ENCODE measurements around the gene GNB3. TPM values are rescaled to one million over a fixed set of nuclear protein-coding genes. Genes with fewer than 3 reads are reported as not detected.

GNB3 gene
- total and polyA plus RNA-seq, 4 donors, result 1.2 to 3.3 (median 1.7) TPM

- WGBS, 2 donors, result 0% methylated on average over 37 of the region's 37 CpGs
- no peak for TF ChIP-seq CTCF (IDR thresholded peaks at IDR 0.05; ENCODE audit: control extremely low read depth, extremely low read depth)
- peak; percentile 71 for ATAC-seq (ENCODE audit: insufficient read depth, low FRiP score)
These were observed 10.6 kb downstream of the GNB3 start, which contains the start of gene CDCA3 for GRCh38 chr12:6851153-6851920. CDCA3 (minus strand) TSS chr12:6851286; CDS start chr12:6850952, 334 bp downstream.

GRCh38 chr12:6851921-6852650 is 11.4 kb downstream of the GNB3 start, which contains the start of gene USP5:
USP5 (plus strand) TSS chr12:6852150; CDS start chr12:6852180, 30 bp downstream.
- DNase-seq, result peak; percentile 99 to 100 (median 100)
- no peaks in the 10 kb centered on the region for H3K9me3 ChIP-seq (ENCODE audit: control insufficient read depth in 4 of 4, insufficient read depth in 3 of 4, low read length in 3 of 4)
- peak; percentile 92 for ATAC-seq (ENCODE audit: insufficient read depth, low FRiP score)
- no peaks in the 10 kb centered on the region for H3K27me3 ChIP-seq (ENCODE audit: control insufficient read depth in 3 of 3, insufficient read depth in 3 of 3, low read length in 2 of 3)
- TF ChIP-seq CTCF (IDR thresholded peaks at IDR 0.05; ENCODE audit: control extremely low read depth, extremely low read depth), result no peak
- peak within 1 kb of the TSS; percentile 81 to 98 for H3K9ac ChIP-seq (ENCODE audit: insufficient read depth in 1 of 2, low read length in 2 of 2)
- H3K4me3 ChIP-seq, result peak within 1 kb of the TSS; percentile 76
- peaks cover 0 to 26% (median 7%) of the 10 kb centered on the region in 5 donors for H3K4me1 ChIP-seq (ENCODE audit: control insufficient read depth in 5 of 5, insufficient read depth in 5 of 5, low read length in 5 of 5)
- peak within 1 kb of the TSS; percentile 91 to 96 for H3K27ac ChIP-seq (ENCODE audit: low read depth in 1 of 2, low read length in 1 of 2)
- WGBS, 2 donors, result 0% methylated on average over 65 of the region's 65 CpGs
- peaks cover 10 to 25% (median 16%) of the 10 kb centered on the region in 4 donors for H3K36me3 ChIP-seq (ENCODE audit: control insufficient read depth in 4 of 4, insufficient read depth in 4 of 4, low read length in 4 of 4)

More at GRCh38 chr12:6851153-6851920, 10.6 kb downstream of the GNB3 start, which contains the start of gene CDCA3:
- DNase-seq, result peak; percentile 96 to 99 (median 99)
- peak within 1 kb of the TSS; percentile 81 to 98 for H3K9ac ChIP-seq (ENCODE audit: insufficient read depth in 1 of 2, low read length in 2 of 2)
- no peaks in the 10 kb centered on the region for H3K9me3 ChIP-seq (ENCODE audit: control insufficient read depth in 4 of 4, insufficient read depth in 3 of 4, low read length in 3 of 4)
- H3K27me3 ChIP-seq (ENCODE audit: control insufficient read depth in 3 of 3, insufficient read depth in 3 of 3, low read length in 2 of 3), result no peaks in the 10 kb centered on the region
- H3K4me3 ChIP-seq, result peak within 1 kb of the TSS; percentile 76
- peak within 1 kb of the TSS; percentile 91 to 96 for H3K27ac ChIP-seq (ENCODE audit: low read depth in 1 of 2, low read length in 1 of 2)
- H3K4me1 ChIP-seq (ENCODE audit: control insufficient read depth in 5 of 5, insufficient read depth in 5 of 5, low read length in 5 of 5), result peaks cover 0 to 26% (median 7%) of the 10 kb centered on the region in 5 donors
- peaks cover 6 to 26% (median 14%) of the 10 kb centered on the region in 4 donors for H3K36me3 ChIP-seq (ENCODE audit: control insufficient read depth in 4 of 4, insufficient read depth in 4 of 4, low read length in 4 of 4)

- TF ChIP-seq CTCF (IDR thresholded peaks at IDR 0.05; ENCODE audit: control extremely low read depth, extremely low read depth), result no peak
- Histone ChIP-seq H3K4me3 (peak overlapping the region; percentile 59), H3K27ac (ENCODE audit: low read depth in 1 of 2, low read length in 1 of 2) (peak overlapping the region in 1 of 2 donors; percentile 23), H3K9me3 (ENCODE audit: control insufficient read depth in 4 of 4, insufficient read depth in 3 of 4, low read length in 3 of 4) (no peaks in the 10 kb centered on the region), H3K4me1 (ENCODE audit: control insufficient read depth in 5 of 5, insufficient read depth in 5 of 5, low read length in 5 of 5) (peaks cover 0 to 26% (median 7%) of the 10 kb centered on the region in 5 donors), H3K36me3 (ENCODE audit: control insufficient read depth in 4 of 4, insufficient read depth in 4 of 4, low read length in 4 of 4) (peaks cover 7 to 29% (median 19%) of the 10 kb centered on the region in 4 donors), H3K9ac (ENCODE audit: insufficient read depth in 1 of 2, low read length in 2 of 2) (peak overlapping the region; percentile 39 to 67), H3K27me3 (ENCODE audit: control insufficient read depth in 3 of 3, insufficient read depth in 3 of 3, low read length in 2 of 3) (no peaks in the 10 kb centered on the region)
- DNase-seq, result peak; percentile 52 to 68 (median 54)
- WGBS, 2 donors, result 3% methylated on average over 17 to 18 of the region's 18 CpGs
- ATAC-seq (ENCODE audit: insufficient read depth, low FRiP score), result no peak
These were observed 12.1 kb downstream of the GNB3 start for GRCh38 chr12:6852651-6853354.

Measured in lung (tissue), 12 donors.